CD4-positive, alpha-beta memory T cell (primary cell): ENCODE results near the gene SFI1. TPM values are rescaled to one million over a fixed set of nuclear protein-coding genes. Genes with fewer than 3 reads are reported as not detected.
"Not testable (repeated sequence)": the region's sequence is repeated elsewhere in the genome, so short reads cannot be mapped to it uniquely, and the experiment has no call there.

ENCODE experiments used
- CTCF ChIA-PET: fragments of 350-600 bp; sonication (Branson Sonifier 250); formaldehyde crosslinking; loops from one replicate; lab custom pipeline; 2021; ENCODE audit warnings: inconsistent platforms; ENCODE audit not compliant: partially characterized antibody; lab: Charles Lee
- POLR2A ChIA-PET: fragments of 350-600 bp; sonication (Branson Sonifier 250); formaldehyde crosslinking; loops from one replicate; lab custom pipeline; 2021; ENCODE audit not compliant: partially characterized antibody; lab: Charles Lee
- DNase-seq, 5 donors: peaks; one replicate each; pipeline versions ENCODE4 v3.0.0 to v3.0.0-alpha.2; 2020 to 2022; ENCODE audit warnings: mixed read lengths in 1 of 5
- H3K27ac ChIP-seq: one replicate; pipeline ENCODE4 v1.7.0; 2013; ENCODE audit warnings: low read depth, low read length
- H3K27me3 ChIP-seq: 2 replicates; pipeline ENCODE4 v1.7.0; 2013; ENCODE audit warnings: mild to moderate bottlenecking, low read length, moderate library complexity; ENCODE audit not compliant: insufficient read depth
- H3K36me3 ChIP-seq: 2 replicates; pipeline ENCODE4 v1.7.0; 2013; ENCODE audit warnings: mild to moderate bottlenecking, low read length, moderate library complexity; ENCODE audit not compliant: insufficient read depth
- H3K4me1 ChIP-seq: 2 replicates; pipeline ENCODE4 v1.7.0; 2013; ENCODE audit warnings: mild to moderate bottlenecking, low read length, moderate library complexity; ENCODE audit not compliant: insufficient read depth
- H3K4me3 ChIP-seq, 2 donors: one replicate each; pipeline ENCODE4 v1.7.0; 2013; ENCODE audit warnings: low read length in 2 of 2, mild to moderate bottlenecking in 1 of 2
- H3K9me3 ChIP-seq, 2 donors: one replicate each; pipeline ENCODE4 v1.7.0; 2013; ENCODE audit warnings: low read length in 2 of 2, control low read depth in 1 of 2; ENCODE audit not compliant: control insufficient read depth in 1 of 2
- H3K27ac Mint-ChIP-seq, 7 donors: one replicate each; pipeline ENCODE4 v1.8.0; 2020 to 2021; ENCODE audit warnings: mixed read lengths in 7 of 7, mild to moderate bottlenecking in 6 of 7, inconsistent platforms in 3 of 7, moderate library complexity in 3 of 7
- H3K27me3 Mint-ChIP-seq, 2 donors: one replicate each; pipeline ENCODE4 v1.8.0; 2020 to 2021; ENCODE audit warnings: mixed read lengths in 2 of 2
- H3K36me3 Mint-ChIP-seq, 2 donors: one replicate each; pipeline ENCODE4 v1.8.0; 2020 to 2021; ENCODE audit warnings: mixed read lengths in 2 of 2, inconsistent platforms in 1 of 2, mild to moderate bottlenecking in 1 of 2
- H3K4me1 Mint-ChIP-seq, 4 donors: one replicate each; pipeline ENCODE4 v1.8.0; 2020 to 2021; ENCODE audit warnings: mixed read lengths in 4 of 4, mild to moderate bottlenecking in 1 of 4
- H3K4me3 Mint-ChIP-seq, 8 donors: one replicate each; pipeline ENCODE4 v1.8.0; 2020 to 2021; ENCODE audit warnings: mixed read lengths in 8 of 8, mild to moderate bottlenecking in 7 of 8, moderate library complexity in 6 of 8, inconsistent platforms in 3 of 8
- H3K9me3 Mint-ChIP-seq, 8 donors: one replicate each; pipeline ENCODE4 v1.8.0; 2020 to 2021; ENCODE audit warnings: mixed read lengths in 8 of 8, mild to moderate bottlenecking in 5 of 8, inconsistent platforms in 3 of 8, moderate library complexity in 1 of 8
- intact Hi-C: fragments of 100-400 bp; cut with micrococcal nuclease; formaldehyde crosslinking; loops from one replicate; pipeline ENCODE4 v1.15.1; 2023
- polyA plus RNA-seq, 2 donors: library from polyadenylated mRNA; unstranded; fragments of 300-500 nt; fragmentation: Illumina TruSeq; gene quantifications; one replicate each; pipeline ENCODE4 v1.2.3, GENCODE V29; 2021
- total RNA-seq, 2 experiments: library from RNA; stranded (reverse); gene quantifications; one replicate each; pipeline ENCODE4 v1.2.3, GENCODE V29; 2021

The SFI1 gene
- total and polyA plus RNA-seq, 4 experiments from 2014 or later: 14.7 to 333 (median 181) TPM

DNA sequence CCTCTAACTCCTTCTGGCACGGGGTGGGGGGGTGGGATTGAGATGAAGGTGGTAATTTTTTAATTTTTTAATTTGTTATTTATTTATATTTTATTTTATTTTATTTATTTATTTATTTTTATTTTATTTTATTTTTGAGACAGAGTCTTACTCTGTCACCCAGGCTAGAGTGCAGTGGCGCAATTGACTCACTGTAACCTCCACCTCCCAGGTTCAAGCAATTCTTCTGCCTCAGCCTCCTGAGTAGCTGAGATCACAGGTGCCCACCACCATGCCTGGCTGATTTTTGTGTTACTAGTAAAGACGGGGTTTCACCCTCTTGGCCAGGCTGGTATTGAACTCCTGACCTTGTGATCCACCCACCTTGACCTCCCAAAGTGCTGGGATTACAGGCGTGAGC is 43.8 kb downstream of the SFI1 start:
- peaks cover 16% of the 10 kb centered on the region for H3K4me1 ChIP-seq
- POLR2A ChIA-PET, intact Hi-C loops, DNase-seq, H3K9me3 Mint-ChIP-seq, H3K9me3 ChIP-seq, H3K4me3 Mint-ChIP-seq, CTCF ChIA-PET, H3K27ac Mint-ChIP-seq, H3K4me3 ChIP-seq, H3K27ac ChIP-seq, H3K36me3 ChIP-seq, H3K27me3 Mint-ChIP-seq, H3K27me3 ChIP-seq: not testable (repeated sequence)
- peaks cover 15 to 35% (median 26%) of the 10 kb centered on the region in 4 donors for H3K4me1 Mint-ChIP-seq
- peaks cover 14 to 28% of the 10 kb centered on the region in 2 donors for H3K36me3 Mint-ChIP-seq

DNA sequence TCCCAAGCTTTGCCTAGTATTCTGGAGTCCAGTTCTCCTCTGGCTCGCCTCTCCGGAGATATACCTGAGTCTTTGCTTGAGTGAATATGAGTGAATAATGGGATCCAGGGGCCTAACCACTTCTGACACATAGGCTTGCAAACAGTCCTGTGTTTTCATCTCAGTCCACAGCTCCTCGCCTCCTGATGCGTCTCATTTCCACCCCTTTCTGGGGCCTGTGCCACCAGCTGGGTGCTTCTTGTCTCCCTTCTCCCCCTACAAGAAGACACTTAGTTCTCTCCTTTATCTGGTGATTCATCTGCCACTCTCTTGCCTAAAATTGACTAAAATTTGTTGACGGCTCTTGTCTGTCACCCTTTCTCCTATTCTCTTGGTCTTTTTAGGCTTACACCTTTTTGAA is 44.6 kb downstream of the SFI1 start:
- CTCF ChIA-PET: no interaction called here
- Histone ChIP-seq H3K4me3 (no peak overlapping the region), H3K27me3 (no peaks in the 10 kb centered on the region), H3K9me3 (no peaks in the 10 kb centered on the region), H3K27ac (no peak overlapping the region), H3K4me1 (peaks cover 15% of the 10 kb centered on the region), H3K36me3 (no peaks in the 10 kb centered on the region)
- POLR2A ChIA-PET: no interaction called here
- intact Hi-C loops: no loop called here
- H3K27me3 Mint-ChIP-seq: no peaks in the 10 kb centered on the region
- H3K27ac Mint-ChIP-seq: peak overlapping the region in 2 of 7 donors; percentile 42 to 78
- no peak overlapping the region for H3K4me3 Mint-ChIP-seq
- H3K4me1 Mint-ChIP-seq: peaks cover 15 to 31% (median 24%) of the 10 kb centered on the region in 4 donors
- no peak for DNase-seq
- no peaks in the 10 kb centered on the region for H3K9me3 Mint-ChIP-seq
- H3K36me3 Mint-ChIP-seq: peaks cover 14 to 29% of the 10 kb centered on the region in 2 donors

DNA sequence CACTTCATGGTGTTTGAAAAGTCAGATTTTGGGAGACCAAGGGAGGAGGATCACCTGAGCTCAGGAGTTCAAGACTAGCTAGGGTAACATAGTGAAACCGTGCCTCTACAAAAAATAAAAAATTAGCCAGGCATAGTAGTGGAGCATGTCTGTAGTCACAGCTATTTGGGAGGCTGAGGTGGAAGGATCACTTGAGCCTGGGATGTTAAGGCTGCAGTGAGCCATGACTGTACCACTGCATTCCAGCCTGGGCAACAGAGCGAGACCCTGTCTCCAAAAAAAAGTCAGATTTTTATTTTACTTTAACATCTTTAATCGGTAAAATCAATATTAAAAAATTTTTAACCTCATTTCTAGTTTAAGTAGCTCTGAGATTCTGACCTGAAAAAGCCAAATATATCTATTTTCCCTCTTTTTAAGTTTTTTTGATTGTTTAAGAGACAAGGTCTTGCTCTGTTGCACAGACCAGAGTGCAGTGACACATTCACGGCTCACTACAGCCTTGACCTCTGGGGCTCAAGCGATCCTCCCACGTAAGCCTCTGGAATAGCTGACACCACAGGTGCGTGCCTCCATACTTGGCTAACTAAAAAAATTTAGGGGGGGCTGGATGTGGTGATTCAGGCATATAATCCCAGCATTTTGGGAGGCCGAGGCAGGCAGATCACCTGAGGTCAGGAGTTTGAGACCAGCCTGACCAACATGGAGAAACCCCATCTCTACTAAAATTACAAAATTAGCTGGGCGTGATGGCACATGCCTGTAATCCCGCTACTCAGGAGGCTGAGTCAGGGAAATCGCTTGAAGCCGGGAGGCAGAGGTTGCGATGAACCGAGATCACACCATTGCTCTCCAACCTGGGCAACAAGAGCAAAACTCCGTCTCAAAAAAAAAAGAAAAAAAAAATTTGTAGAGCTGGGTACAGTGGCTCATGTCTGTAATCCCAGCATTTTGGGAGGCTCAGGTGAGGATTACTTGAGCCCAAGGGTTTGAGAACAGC is 48.4 kb downstream of the SFI1 start:
- no peak for DNase-seq
- Histone ChIP-seq H3K4me3 (no peak overlapping the region), H3K4me1 (no peaks in the 10 kb centered on the region), H3K27ac (no peak overlapping the region), H3K9me3 (no peaks in the 10 kb centered on the region), H3K36me3 (peaks cover 12% of the 10 kb centered on the region), H3K27me3 (no peaks in the 10 kb centered on the region)
- Mint-ChIP-seq H3K4me1 (peaks cover 0 to 4% (median 1%) of the 10 kb centered on the region in 4 donors), H3K4me3 (no peak overlapping the region), H3K27ac (peak overlapping the region in 1 of 7 donors; percentile 4), H3K9me3 (no peaks in the 10 kb centered on the region), H3K27me3 (no peaks in the 10 kb centered on the region), H3K36me3 (peaks cover 11 to 31% of the 10 kb centered on the region in 2 donors)
- intact Hi-C loops: no loop called here
- ChIA-PET CTCF (interaction anchor here (1.3 to 1.8 kb wide), 3 partner anchors 8 to 16 kb away, joined by 3 to 6 read pairs (median 4); no protein-coding TSS in a partner anchor), POLR2A (interaction anchor here (0.7 kb wide), 1 partner anchor 175 kb away, joined by 3 read pairs; no protein-coding TSS in a partner anchor)

DNA sequence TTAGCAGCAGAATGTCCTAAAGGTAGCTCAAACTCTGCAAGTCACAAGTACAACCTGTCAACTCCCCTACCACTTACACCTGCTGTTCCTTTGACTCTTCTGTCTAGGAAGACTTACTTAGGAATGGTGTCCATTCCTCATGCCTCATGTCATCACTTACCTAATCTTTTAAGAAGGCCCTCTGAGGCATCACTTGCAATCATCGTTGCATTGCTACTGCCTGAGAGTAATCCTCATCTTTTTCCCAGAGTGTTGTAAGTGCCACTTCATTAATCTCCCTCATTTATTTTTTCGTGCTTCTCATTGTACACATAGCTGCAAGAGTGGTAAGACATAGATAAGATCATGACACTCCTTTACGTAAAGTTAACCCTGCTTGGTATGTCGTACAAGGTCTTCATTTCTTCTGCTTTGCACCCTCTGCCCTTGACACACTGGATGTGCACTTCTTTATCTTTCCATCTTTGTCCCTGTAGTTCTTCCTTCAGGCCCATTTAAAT is 54.6 kb downstream of the SFI1 start:
- peaks cover 30% of the 10 kb centered on the region for H3K36me3 ChIP-seq
- H3K4me1 ChIP-seq: peaks cover 15% of the 10 kb centered on the region
- DNase-seq: no peak
- Mint-ChIP-seq H3K9me3 (no peaks in the 10 kb centered on the region), H3K27me3 (no peaks in the 10 kb centered on the region), H3K36me3 (peaks cover 26 to 61% of the 10 kb centered on the region in 2 donors), H3K27ac (peak overlapping the region in 4 of 7 donors; percentile 3 to 71 (median 37)), H3K4me1 (peaks cover 12 to 27% (median 18%) of the 10 kb centered on the region in 4 donors), H3K4me3 (no peak overlapping the region)
- no peak overlapping the region for H3K4me3 ChIP-seq
- H3K27me3 ChIP-seq: no peaks in the 10 kb centered on the region
- intact Hi-C loops: no loop called here
- ChIA-PET POLR2A (no interaction called here), CTCF (no interaction called here)
- no peaks in the 10 kb centered on the region for H3K9me3 ChIP-seq
- H3K27ac ChIP-seq: no peak overlapping the region

DNA sequence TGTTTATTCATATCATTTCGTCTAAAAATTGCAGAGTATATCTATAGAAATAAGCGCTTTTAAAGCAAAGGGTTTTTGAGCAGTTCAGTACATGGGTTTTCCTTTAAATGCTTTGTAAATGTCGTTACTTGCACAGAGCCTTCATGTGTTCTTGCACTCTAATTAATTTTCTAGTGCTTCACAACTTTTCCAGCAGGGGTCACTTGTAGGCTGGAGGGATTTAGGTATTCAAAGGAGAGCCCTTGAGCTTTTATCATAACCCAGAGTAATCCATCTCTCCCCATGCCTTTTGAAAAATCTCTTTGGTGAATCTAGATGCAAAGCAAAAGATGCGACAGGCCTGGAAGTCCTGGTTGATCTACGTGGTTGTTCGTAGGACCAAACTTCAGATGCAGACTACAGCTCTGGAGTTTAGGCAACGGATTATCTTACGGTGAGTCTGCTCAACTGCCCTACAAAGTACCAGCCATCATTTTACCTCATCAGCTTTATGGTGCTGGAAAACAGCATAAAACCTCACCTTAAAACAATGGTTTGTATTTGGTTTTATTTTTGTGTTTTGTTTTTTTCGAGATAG is 60.4 kb downstream of the SFI1 start:
- H3K4me1 ChIP-seq: peaks cover 14% of the 10 kb centered on the region
- Mint-ChIP-seq H3K27ac (peak overlapping the region in 3 of 7 donors; percentile 71 to 80 (median 75)), H3K36me3 (peaks cover 27 to 56% of the 10 kb centered on the region in 2 donors), H3K4me1 (peaks cover 12 to 24% (median 18%) of the 10 kb centered on the region in 4 donors), H3K27me3 (no peaks in the 10 kb centered on the region), H3K4me3 (no peak overlapping the region), H3K9me3 (no peaks in the 10 kb centered on the region)
- H3K9me3 ChIP-seq: no peaks in the 10 kb centered on the region
- intact Hi-C loops: loop anchor here (2.0 kb wide), 1 partner anchor 76 kb away; no protein-coding TSS in a partner anchor
- ChIA-PET POLR2A (interaction anchor here (1.3 to 1.7 kb wide), 2 partner anchors 59 to 74 kb away, joined by 3 to 4 read pairs; no protein-coding TSS in a partner anchor), CTCF (interaction anchor here (0.8 to 5.8 kb wide), 9 partner anchors 9 to 148 kb away, joined by 3 to 65 read pairs (median 4); no protein-coding TSS in a partner anchor)
- H3K27ac ChIP-seq: no peak overlapping the region
- peak in 4 of 5 donors; percentile 21 to 30 (median 23) for DNase-seq
- peaks cover 22% of the 10 kb centered on the region for H3K36me3 ChIP-seq
- no peaks in the 10 kb centered on the region for H3K27me3 ChIP-seq
- H3K4me3 ChIP-seq: no peak overlapping the region

DNA sequence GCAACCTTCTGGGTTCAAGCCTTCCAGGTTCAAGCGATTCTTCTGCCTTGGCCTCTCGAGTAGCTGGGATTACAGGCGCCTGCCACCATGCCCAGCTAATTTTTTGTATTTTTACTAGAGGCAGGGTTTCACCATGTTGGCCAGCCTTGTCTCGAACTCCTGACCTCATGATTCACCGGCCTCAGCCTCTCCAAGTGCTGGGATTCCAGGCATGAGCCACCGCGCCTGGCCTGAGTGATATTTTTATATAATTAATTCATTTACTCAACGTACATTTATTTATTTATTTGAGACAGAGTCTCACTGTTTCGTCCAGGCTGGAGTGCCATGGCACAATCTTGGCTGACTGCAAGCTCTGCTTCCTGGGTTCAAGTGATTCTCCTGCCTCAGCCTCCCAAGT is 62.2 kb downstream of the SFI1 start:
- H3K36me3 ChIP-seq: peaks cover 21% of the 10 kb centered on the region
- H3K4me1 Mint-ChIP-seq, intact Hi-C loops: not testable (repeated sequence)

More for the DNA sequence above, 62.2 kb downstream of the SFI1 start:
- H3K4me1 ChIP-seq, H3K27ac Mint-ChIP-seq, H3K9me3 Mint-ChIP-seq, H3K27ac ChIP-seq, H3K4me3 ChIP-seq, POLR2A ChIA-PET, H3K27me3 Mint-ChIP-seq, H3K27me3 ChIP-seq, DNase-seq, H3K4me3 Mint-ChIP-seq, H3K9me3 ChIP-seq: not testable (repeated sequence)
- CTCF ChIA-PET: interaction anchor here (1.7 to 5.8 kb wide), 2 partner anchors 21 to 75 kb away, joined by 5 to 65 read pairs; no protein-coding TSS in a partner anchor
- H3K36me3 Mint-ChIP-seq: peaks cover 23 to 55% of the 10 kb centered on the region in 2 donors
